Stimulated activated CD4-positive, alpha-beta T cell treated with anti-CD3 and anti-CD28 coated beads, Interleukin-4, amount 100 ng/mL, for 24 hours (primary cell): ENCODE data around the gene MRTFA.
"Not testable (repeated sequence)": the region's sequence is repeated elsewhere in the genome, so short reads cannot be mapped to it uniquely, and the experiment has no call there.

Source experiments
- DNase-seq: peaks from one replicate; pipeline ENCODE4 v3.0.0-alpha.2; 2020

The MRTFA gene

DNA sequence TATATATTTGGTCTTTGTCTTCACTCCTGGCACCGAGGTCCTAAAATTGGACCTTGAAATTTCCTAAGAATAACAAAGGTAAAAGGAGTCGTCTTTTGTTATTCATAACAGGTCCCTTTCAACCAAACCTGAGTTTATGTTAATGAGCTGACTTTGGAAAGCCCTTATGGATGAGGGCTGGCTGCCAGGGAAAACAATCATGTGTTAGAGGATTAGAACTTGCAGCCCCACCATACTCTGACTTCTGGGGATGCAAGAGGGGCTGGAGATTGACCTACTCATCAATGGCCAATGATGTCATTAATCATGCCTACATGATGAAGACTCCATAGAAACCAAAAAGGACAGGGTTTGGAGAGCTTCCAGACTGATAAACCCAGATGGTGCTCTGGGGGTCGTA, 118.9 kb downstream of the MRTFA start:
- no peak for DNase-seq

DNA sequence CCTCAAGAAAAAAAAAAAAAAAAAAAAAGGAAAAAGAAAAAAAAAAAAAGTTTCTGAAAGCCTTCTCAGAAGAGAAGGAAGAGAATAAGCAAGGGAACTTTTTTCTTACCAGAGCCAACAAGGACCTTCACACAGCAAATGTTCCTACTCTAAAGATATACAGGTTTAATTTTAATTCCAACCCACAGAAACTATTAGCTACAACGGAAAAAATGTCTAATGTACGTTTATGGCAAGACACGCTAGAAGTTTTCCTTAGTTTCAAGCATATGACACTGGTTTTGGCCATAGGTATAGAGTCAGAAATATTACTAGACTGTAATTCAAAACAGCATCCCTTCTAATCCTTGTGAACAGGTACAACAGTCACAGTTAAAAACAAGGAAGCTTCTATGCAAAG, 120.1 kb downstream of the MRTFA start:
- no peak for DNase-seq

GRCh38 chr22:40512426-40513136, 123.9 kb downstream of the MRTFA start:
- DNase-seq = no peak

DNA sequence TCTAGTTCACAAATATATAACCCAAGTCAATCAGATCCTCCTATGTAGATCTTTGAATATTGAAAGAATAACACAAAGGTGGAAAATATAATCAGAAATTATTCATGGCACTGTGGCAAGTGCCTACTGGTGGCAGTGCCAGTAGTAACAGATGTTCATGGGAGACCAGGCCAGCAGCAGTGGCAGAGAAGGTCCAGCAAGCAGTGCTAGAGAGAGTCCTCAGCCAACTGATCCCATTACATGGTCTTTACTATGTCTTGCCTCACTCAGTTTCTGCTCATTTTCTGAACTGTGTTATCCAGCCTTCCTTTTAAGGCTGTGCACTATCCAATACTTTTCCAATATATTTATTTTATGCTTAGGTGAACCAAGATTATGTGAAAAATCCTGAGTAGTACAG, 124.9 kb downstream of the MRTFA start:
- no peak for DNase-seq

DNA sequence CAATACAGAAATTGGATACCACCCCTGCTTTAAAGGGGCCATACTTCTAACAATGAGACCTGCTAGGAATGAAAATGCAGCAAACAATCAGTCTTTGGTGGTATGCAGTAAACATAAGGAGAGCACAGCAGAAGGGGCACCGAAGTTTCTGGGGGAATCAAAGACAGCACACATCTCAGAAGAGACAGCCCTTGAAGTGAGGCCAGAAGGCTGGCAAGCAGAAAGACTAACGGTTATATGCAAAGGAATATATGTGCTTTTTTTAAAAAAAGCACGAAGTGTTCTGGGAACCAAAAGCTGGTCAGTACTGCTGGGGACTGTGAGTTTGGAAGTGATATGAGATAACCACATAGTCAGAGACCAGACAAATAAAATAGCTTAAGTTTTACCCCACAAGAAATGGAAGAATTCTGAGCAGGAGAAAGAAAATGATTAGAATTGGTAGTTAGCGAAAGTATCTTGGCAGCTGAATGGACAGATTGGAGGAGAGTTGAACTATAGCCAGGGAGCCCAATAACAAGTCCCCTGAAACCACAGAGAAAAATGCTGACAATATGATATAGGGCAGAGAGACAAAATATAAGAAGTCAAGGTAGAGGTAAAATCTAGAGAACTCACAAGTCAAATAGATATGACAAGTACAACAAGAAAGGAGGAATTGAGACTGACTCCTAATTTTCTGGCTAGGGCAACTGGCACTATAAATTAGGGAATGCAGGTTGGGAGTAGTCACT, 125.7 kb downstream of the MRTFA start:
- DNase-seq = no peak

DNA sequence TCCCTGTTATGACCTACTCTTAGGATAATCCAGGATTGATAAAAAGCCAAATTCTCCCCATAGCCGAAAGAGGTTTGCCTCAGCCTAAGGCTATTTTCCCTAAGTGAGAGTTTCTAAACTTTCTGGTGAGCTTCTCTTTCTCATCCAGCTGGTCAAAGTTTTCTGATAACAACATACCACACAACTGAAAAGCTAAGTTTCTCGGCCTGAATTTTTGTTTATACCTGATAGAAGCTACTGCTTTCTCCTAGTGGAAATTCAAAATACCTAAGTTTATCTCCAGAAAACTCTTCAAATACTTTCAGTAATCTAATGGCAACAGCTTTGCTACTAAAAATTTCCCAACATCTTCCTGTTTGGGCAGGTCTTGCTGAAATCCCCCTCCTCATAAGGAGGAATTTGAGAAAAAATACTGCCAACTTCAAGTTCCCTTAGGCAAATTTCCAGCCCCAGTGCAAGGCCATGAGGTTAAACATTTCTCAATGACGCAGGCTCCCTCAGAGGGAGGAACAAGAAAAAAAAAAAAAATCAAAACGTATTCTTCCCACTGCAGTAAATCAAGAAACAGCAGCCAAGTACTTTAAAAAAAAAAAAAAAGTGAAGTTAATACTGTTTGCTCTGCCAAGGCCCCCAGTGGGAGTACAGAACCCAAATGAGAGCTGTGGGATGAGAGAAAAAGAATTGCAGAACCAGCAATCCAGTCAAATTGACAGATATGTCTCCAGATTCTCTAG, 127.0 kb downstream of the MRTFA start:
- DNase-seq = no peak

DNA sequence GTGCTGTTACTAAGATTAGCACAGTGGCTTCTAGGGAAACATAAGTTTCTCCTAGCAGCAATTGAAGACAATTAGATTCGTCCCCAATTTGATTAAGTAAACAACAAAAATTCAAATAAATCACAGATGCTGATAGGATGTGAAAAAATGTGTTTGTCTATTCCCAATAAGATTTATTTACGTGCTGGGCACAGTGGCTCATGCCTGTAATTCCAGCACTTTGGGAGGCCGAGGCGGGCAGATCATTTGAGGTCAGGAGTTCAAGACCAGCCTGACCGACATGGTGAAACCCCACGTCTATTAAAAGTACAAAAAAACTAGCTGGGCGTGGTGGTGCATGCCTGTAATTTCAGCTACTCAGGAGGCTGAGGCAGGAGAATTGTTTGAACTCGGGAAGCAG, 128.5 kb downstream of the MRTFA start:
- DNase-seq = not testable (repeated sequence)

- no peak for DNase-seq
These were observed 129.0 kb downstream of the MRTFA start for GRCh38 chr22:40507491-40507890.

GRCh38 chr22:40506762-40507161, 129.8 kb downstream of the MRTFA start:
- no peak for DNase-seq

GRCh38 chr22:40504285-40505249, 132.0 kb downstream of the MRTFA start:
- DNase-seq = no peak

- DNase-seq = no peak
These were observed 133.6 kb downstream of the MRTFA start for GRCh38 chr22:40502919-40503318.

DNA sequence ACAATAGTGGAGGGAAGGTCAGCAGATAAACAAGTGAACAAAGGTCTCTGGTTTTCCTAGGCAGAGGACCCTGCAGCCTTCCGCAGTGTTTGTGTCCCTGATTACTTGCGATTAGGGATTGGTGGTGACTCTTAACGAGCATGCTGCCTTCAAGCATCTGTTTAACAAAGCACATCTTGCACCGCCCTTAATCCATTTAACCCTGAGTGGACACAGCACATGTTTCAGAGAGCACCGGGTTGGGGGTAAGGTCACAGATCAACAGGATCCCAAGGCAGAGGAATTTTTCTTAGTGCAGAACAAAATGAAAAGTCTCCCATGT, 136.1 kb downstream of the MRTFA start:
- not testable (repeated sequence) for DNase-seq

- DNase-seq = no peak
These were observed 137.3 kb downstream of the MRTFA start for GRCh38 chr22:40499209-40499623.

- no peak for DNase-seq
These were observed 137.9 kb downstream of the MRTFA start for GRCh38 chr22:40498420-40499208.

DNA sequence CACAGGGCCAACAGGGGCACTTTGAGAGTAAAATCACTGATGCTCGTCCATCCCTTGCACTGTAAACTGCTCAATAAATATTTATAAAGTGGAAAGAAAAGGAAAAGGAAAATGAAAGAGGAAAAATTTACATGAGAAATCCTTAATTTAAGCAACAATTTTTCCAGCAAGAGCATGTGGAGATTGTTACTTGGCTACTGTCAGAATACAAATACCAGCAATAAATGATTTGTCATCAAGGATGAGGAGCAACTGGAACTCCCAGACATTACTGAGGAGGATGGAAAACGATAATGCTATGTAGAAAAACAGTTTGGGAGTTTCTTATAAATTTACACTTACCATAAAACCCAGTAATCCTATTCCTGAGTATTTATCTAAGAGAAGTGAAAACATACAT, 143.1 kb downstream of the MRTFA start:
- DNase-seq = no peak

DNA sequence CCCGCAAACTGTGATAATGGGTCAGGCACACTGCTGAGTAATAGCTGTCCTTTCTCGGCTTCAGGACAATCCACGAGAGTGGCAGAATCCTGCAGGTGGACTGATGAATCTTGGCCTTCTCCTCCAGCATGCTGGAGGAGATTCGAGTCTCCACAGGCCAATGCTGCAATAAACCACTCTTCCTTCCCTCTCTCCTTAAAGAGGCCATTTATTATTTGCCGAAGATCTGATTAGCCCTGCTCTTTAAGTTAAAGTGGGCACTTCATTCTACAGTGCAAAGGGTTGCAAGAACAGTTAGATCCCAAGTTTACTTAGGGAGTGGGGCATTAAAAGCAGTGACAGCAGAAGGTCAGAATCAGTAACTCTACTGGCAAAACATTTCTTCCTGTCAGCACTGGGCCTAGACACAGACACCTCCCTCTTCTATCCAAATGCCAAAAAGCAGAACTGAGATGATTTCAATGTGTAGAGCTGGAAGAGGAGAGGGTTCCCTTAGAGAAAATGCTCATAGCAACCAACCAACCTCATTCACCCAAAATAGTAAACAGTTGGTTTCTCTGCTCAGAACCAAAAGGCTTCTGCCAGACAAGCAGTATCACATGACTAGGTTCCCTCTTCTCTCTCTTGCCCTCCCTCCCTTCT, 144.4 kb downstream of the MRTFA start:
- no peak for DNase-seq

GRCh38 chr22:40487663-40488249, 148.8 kb downstream of the MRTFA start:
- peak; percentile 8 for DNase-seq

- no peak for DNase-seq
These were observed 149.4 kb downstream of the MRTFA start for GRCh38 chr22:40486962-40487602.

GRCh38 chr22:40485813-40486667, 150.5 kb downstream of the MRTFA start:
- DNase-seq = no peak
